ENCODE results near the gene ITGB1BP2.
A peak's percentile ranks its signal among the peaks of the same experiment; 100 is the strongest.
"Not testable (repeated sequence)": the region's sequence is repeated elsewhere in the genome, so short reads cannot be mapped to it uniquely, and the experiment has no call there.

Gene ITGB1BP2

DNA sequence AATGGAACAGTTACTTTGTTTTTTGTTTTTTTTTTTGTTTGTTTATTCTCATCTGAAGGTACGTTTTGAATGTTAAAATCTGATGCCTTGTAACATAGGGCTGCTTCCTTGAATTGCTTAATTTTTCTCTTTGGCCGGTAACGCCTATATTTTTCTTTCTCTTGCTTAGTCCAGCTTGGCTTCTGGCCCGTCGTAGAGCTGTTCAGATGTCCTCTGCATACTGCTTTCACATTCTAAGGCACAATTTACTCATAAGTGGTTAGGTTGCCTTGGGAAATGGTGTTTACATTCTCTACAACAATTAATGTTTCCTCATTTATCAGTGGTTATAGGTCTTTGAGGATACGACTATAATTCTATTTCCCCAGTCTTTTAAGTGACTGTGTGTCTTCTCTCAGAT is 10.2 kb upstream of the ITGB1BP2 start:
- Mint-ChIP-seq H3K27ac (peak overlapping the region; percentile 27 to 46), H3K4me3 (no peak overlapping the region), H3K27me3 (no peaks in the 10 kb centered on the region), H3K4me1 (peaks cover 5% of the 10 kb centered on the region), H3K9me3 (no peaks in the 10 kb centered on the region)
- DNase-seq (no peak), ATAC-seq (no peak)

DNA sequence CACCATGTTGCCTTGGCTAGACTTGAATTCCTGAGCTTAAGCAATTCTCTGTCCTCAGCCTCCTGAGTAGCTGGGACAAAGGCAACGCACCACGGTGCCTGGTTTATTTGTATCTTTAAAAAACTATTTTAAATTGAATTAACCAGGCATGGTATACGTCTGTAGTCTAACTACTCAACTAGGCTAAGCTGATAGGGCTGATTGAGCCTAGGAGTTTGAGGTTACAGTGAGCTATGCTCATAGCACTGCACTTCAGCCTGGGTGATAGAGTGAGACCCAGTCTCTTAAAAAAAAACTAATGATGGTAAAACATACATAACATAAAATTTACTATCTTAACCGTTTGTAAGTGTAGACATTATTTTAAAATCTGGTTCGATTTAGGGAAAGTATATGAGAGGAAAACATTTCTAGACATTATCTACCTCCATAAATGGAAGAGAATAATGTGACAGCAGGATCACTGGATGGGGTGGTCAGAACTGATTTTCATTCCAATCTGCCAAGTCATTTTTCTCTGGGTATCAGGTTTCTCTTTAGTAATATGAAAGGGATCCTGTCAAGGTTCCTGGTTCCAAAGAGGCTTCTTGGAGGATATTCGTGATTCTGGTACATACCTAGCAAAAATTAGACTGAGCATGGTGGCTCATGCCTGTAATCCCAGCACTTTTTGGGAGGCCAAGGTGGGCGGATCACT is 8.7 kb upstream of the ITGB1BP2 start:
- Mint-ChIP-seq H3K27ac (peak overlapping the region in 1 of 2 donors; percentile 48), H3K27me3 (no peaks in the 10 kb centered on the region)

DNA sequence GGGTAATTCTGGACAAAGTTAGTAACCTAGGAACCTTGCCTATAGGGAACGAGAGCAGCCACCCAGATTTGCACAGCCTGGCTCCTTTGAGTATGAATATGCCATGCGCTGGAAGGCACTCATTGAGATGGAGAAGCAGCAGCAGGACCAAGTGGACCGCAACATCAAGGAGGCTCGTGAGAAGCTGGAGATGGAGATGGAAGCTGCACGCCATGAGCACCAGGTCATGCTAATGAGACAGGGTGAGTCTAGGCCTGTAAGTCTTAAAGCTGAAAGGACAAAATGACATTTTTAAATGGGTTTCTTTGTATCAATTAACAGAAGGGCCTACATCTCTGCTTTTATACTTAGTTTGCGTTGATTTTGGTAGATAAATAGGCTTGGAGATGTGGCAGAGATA is 4.7 kb upstream of the ITGB1BP2 start:
- Mint-ChIP-seq H3K27ac (no peak overlapping the region), H3K4me1 (peaks cover 16% of the 10 kb centered on the region), H3K9me3 (no peaks in the 10 kb centered on the region), H3K4me3 (no peak overlapping the region), H3K27me3 (no peaks in the 10 kb centered on the region)
- no peak for ATAC-seq
- DNase-seq, result no peak

More for the DNA sequence above, 8.7 kb upstream of the ITGB1BP2 start:
- Mint-ChIP-seq H3K9me3 (no peaks in the 10 kb centered on the region), H3K4me3 (no peak overlapping the region), H3K4me1 (peaks cover 5% of the 10 kb centered on the region)
- ATAC-seq (no peak), DNase-seq (no peak)

DNA sequence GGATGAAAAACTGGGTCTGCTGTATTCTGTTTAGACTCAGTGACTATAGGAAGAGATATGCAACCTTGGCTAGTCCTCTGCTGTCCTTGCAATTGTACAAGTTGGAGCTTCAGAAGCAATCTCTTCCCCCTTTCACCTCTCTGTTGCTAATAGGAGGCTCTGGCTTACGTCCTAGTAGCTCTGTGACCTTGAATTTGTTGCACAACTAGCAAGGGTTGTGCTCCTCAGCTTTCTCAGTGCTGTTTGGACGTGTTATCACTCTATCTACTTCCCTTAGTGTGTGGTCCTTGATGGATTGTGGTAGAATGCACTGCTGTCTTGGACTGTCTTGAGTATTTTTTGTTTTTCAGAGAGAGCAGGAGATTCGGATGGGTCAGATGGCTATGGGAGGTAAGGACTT is 3.4 kb upstream of the ITGB1BP2 start:
- no peak for DNase-seq
- H3K27ac Mint-ChIP-seq, result no peak overlapping the region

DNA sequence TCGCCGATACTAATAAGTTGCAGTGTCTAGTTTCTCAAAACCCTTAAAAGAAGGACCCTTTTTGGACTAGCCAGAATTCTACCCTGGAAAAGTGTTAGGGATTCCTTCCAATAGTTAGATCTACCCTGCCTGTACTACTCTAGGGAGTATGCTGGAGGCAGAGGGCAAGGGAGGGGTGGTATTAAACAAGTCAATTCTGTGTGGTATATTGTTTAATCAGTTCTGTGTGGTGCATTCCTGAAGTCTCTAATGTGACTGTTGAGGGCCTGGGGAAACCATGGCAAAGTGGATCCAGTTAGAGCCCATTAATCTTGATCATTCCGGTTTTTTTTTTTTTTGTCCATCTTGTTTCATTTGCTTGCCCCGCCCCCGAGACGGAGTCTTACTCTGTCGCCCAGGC is 1.5 kb upstream of the ITGB1BP2 start:
- not testable (repeated sequence) for H3K27me3 Mint-ChIP-seq
- H3K4me1 Mint-ChIP-seq, result peaks cover 29% of the 10 kb centered on the region

More for the DNA sequence above, 3.4 kb upstream of the ITGB1BP2 start:
- no peak for ATAC-seq
- H3K9me3 Mint-ChIP-seq, result no peaks in the 10 kb centered on the region
- no peak overlapping the region for H3K4me3 Mint-ChIP-seq
- no peaks in the 10 kb centered on the region for H3K27me3 Mint-ChIP-seq
- peaks cover 29% of the 10 kb centered on the region for H3K4me1 Mint-ChIP-seq

DNA sequence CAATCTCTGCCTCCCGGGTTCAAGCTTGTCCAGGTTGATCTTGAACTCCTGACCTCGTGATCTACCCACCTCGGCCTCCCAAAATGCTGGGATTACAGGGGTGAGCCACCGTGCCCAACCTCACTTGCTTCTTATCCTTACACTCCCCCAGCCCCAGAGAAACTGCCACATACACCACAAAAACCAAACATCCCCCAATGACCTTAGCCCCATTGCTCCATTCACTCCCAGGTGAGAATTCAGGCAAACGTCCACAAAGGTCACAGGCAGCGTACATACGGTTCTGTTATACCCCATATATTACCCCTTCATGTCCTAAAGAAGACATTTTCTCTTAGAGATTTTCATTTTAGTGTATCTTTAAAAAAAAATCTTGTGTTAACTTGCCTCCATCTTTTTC is 1.1 kb upstream of the ITGB1BP2 start:
- H3K27ac Mint-ChIP-seq, DNase-seq, ATAC-seq, H3K9me3 Mint-ChIP-seq, H3K4me3 Mint-ChIP-seq, H3K27me3 Mint-ChIP-seq: not testable (repeated sequence)
- peaks cover 29% of the 10 kb centered on the region for H3K4me1 Mint-ChIP-seq

More for the DNA sequence above, 1.5 kb upstream of the ITGB1BP2 start:
- not testable (repeated sequence) for ATAC-seq, DNase-seq, H3K4me3 Mint-ChIP-seq, H3K9me3 Mint-ChIP-seq, H3K27ac Mint-ChIP-seq

DNA sequence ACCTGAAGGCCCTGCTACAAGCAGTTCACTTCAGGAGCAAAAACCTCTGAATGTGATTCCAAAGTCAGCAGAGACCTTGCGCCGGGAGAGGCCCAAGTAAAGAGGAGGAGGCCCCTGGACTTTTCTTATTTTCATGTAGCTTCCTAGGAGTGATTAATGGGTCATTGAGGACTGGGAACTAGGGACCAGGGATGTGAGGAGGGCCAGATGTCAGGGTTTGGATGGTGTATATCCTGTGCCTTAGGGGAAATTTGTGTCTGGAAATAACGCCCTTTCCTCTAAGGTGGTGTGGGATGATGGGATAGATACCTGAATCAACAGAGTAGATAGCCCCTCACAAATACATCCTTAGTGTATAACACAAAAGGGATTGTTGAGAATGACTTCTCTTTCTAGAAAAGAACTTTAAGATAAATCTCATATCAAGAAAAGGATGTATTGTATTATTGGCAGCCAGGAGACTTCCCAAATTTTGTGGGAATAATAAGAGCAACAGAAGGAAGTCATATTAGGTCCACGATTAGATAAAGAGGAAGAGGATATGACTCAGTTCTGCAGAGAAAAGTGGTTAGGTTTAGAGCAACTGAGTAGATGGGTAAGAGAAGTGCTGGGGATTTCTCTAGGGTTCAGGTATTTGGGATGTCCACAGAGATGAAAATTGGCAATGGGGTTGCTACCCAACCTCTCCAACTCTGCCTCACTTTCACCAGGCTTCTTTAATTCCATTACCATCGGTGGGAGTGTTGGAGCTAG is 1.1 kb downstream of the ITGB1BP2 start:
- no peaks in the 10 kb centered on the region for H3K27me3 Mint-ChIP-seq
- ATAC-seq, result peak; percentile 75
- H3K4me1 Mint-ChIP-seq, result peaks cover 29% of the 10 kb centered on the region
- no peak overlapping the region for H3K4me3 Mint-ChIP-seq
- no peak for DNase-seq
- H3K27ac Mint-ChIP-seq, result no peak overlapping the region
- H3K9me3 Mint-ChIP-seq, result no peaks in the 10 kb centered on the region

DNA sequence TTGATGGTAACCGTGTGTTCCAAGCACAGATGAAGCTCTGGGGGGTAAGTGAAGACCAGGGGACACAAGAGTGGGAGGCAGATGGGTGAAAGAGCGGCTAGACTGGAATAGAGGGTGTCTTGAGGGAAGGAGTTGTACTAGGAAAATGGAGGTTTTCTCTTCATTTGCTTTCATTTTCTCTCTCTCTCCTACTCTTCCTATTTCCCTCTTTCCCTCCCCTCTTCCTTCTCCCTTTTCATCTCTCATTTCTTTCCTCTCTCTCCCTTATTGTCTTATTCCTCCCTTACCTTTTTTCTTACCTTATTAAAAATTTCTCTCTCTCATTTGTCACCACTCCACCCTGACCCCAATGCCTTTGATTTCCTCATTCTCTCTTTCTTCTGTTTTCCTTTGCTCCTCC is 3.0 kb downstream of the ITGB1BP2 start:
- Mint-ChIP-seq H3K27me3 (no peaks in the 10 kb centered on the region), H3K27ac (peak overlapping the region in 1 of 2 donors; percentile 86), H3K4me1 (peaks cover 29% of the 10 kb centered on the region), H3K9me3 (no peaks in the 10 kb centered on the region), H3K4me3 (no peak overlapping the region)
- DNase-seq (no peak), ATAC-seq (no peak)

DNA sequence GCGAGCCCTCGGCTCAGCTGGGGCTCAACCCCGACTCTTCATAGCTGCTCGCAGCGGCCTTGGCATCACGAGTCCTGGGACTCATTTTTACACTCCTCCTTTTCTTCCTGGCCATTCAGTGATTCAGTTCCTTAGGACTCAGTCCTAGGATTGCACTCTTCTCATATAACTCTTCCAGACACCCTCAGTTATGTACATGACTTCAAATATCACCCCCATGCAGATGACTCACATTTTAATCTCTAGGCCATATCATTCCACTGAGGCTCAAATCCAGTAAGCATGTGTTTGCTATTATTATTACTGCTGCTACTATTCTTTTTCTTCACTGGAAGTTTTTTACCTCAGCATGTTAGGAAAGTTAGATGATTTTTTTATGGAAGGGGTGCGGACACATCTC is 14.4 kb downstream of the ITGB1BP2 start:
- no peak overlapping the region for H3K27ac Mint-ChIP-seq
- no peak for ATAC-seq
- no peak overlapping the region for H3K4me3 Mint-ChIP-seq
- H3K9me3 Mint-ChIP-seq, result no peaks in the 10 kb centered on the region
- DNase-seq, result no peak
- H3K27me3 Mint-ChIP-seq, result no peaks in the 10 kb centered on the region
- H3K4me1 Mint-ChIP-seq, result no peaks in the 10 kb centered on the region

DNA sequence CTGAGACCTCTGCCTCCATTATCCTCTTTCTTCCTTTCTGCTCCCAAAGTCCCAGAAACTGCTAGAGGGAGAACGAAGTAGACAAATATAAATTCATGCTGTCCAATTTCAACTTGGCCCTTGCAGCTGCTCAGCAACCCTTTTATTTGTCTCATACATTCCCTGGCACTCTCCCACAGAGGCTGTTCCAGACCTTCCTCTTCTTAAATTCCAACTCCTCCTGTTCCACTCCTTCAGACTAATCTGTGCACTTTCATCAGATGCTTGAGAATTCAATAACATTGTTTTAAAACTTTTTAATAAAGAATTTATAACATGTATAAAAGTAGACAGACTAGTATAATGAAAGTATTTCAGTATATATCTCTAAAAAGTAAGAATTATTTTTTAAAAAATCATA is 15.4 kb downstream of the ITGB1BP2 start:
- H3K4me1 Mint-ChIP-seq, DNase-seq, H3K27ac Mint-ChIP-seq, H3K9me3 Mint-ChIP-seq, H3K27me3 Mint-ChIP-seq, ATAC-seq, H3K4me3 Mint-ChIP-seq: not testable (repeated sequence)

DNA sequence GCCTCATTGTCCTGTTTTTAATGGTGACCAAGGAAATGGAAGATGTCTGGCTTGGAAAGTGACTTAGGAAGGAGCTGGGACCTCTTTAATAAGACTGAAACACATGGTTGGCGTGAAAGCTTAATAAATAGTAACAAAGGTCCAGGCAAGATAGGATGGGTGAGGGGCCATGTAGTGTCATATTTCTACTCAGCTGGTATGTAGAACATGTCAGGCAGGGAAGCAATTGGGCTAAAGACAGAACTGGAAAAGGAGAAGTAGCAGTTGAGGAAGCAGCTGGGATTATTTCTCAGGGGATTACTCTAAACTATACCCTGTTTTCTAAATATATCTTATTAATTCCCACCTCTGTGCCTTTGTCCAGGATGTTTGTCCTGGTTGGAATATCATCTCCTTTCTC is 18.6 kb downstream of the ITGB1BP2 start:
- Mint-ChIP-seq H3K27me3 (no peaks in the 10 kb centered on the region), H3K4me1 (no peaks in the 10 kb centered on the region), H3K27ac (no peak overlapping the region), H3K9me3 (no peaks in the 10 kb centered on the region), H3K4me3 (no peak overlapping the region)
- DNase-seq (no peak), ATAC-seq (no peak)

DNA sequence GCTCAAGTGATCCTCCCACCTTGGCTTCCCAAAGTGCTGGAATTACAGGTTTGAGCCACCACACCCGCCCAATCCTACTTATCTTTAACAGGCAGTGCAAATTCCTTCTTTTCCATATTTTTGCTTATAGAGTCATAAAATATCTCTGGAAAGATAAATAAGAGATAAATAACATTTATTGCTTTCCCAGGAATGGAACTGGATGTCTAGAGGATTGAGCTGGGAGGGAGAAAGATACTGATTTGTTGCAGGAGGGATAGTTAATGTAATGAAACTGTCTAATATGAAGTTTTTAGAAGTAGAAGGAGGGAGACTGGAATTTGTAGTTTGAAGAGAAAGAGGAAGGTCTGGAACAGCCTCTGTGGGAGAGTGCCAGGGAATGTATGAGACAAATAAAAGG is 20.2 kb downstream of the ITGB1BP2 start:
- Mint-ChIP-seq H3K27ac (peak overlapping the region in 1 of 2 donors; percentile 12), H3K4me1 (no peaks in the 10 kb centered on the region), H3K27me3 (no peaks in the 10 kb centered on the region), H3K9me3 (peaks cover 0 to 2% of the 10 kb centered on the region in 2 donors), H3K4me3 (no peak overlapping the region)
- DNase-seq (no peak), ATAC-seq (no peak)

DNA sequence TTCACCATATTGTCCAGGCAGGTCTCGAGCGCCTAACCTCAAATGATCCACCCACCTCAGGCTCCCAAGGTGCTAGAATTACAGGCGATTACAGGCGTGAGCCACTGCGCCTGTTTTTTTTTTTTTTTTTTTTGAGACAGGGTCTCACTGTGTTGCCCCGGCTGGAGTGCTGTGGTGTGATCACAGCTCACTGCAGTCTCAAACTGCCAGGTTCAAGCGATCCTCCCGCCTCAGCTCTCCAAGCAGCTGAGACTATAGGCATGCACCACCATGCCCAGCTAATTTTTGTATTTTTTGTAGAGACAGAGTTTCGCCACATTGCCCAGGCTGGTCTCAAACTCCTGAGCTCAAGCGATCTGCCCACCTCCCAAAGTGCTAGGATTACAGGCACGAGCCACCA is 22.9 kb downstream of the ITGB1BP2 start:
- ATAC-seq, DNase-seq, H3K4me1 Mint-ChIP-seq, H3K4me3 Mint-ChIP-seq, H3K27me3 Mint-ChIP-seq, H3K9me3 Mint-ChIP-seq, H3K27ac Mint-ChIP-seq: not testable (repeated sequence)

DNA sequence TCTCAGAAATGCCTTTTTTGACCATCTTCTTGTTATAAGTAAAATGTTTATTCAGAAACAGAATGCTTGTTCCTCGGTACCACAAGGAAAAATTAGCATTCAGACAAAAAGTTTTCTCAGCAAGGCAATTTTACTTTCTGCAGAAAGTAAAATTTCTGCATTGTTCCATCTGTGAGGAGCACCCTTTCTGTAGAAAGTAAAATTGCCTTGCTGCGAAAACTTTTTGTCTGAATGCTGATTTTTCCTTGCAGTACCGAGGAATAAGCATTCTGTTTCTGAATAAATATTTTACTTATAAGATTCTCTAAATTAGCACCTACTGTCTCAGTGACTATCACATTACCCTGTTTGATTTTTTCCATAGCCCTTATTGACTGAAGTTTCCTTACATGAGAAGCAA is 24.8 kb downstream of the ITGB1BP2 start:
- Mint-ChIP-seq H3K9me3 (peaks cover 0 to 8% of the 10 kb centered on the region in 2 donors), H3K4me1 (no peaks in the 10 kb centered on the region), H3K4me3 (no peak overlapping the region), H3K27me3 (no peaks in the 10 kb centered on the region), H3K27ac (no peak overlapping the region)
- ATAC-seq (no peak), DNase-seq (no peak)

DNA sequence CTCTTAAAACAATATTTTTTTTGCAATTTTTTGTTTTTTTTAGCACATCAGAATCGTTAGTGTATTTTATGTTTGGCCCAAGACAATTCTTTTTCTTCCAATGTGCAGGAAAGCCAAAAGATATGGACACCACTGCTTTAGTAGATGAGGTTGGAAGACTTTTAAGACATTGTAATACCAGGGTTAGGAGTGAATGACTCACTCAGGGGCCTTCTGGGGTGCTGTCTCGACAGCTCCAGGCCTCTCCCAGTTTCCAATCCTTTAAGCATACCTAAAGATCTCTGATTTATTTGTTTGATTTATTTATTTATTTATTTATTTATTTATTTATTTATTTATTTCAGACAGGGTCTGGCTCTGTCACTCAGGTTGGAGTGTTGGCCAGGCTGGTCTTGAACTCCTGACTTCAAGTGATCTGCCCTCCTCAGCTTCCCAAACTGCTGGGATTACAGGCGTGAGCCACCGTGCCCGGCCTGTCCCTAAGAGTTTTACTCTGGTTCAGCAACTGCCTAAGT is 47.7 kb downstream of the ITGB1BP2 start:
- H3K4me1 Mint-ChIP-seq, ATAC-seq, DNase-seq, H3K4me3 Mint-ChIP-seq, H3K9me3 Mint-ChIP-seq, H3K27ac Mint-ChIP-seq, H3K27me3 Mint-ChIP-seq: not testable (repeated sequence)

DNA sequence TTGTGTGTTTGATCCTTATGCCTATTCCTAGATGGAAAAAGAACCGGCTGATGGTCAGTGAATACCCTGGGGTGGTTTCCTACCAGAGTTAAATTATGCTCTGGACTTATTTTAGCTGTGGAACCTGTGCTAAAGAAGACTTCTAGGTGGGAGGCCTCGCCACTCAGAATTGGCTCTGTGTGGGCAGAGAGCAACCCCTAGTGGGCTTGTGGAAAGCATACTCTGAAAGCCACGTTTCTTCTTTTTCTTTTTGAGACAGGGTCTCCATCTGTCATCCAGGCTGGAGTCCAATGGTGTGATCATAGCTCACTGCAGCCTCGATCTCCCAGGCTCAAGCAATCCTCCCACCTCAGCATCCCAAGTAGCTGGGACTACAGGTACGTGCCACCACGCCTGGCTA is 48.3 kb downstream of the ITGB1BP2 start:
- H3K4me1 Mint-ChIP-seq, DNase-seq, H3K27me3 Mint-ChIP-seq, ATAC-seq, H3K27ac Mint-ChIP-seq, H3K4me3 Mint-ChIP-seq, H3K9me3 Mint-ChIP-seq: not testable (repeated sequence)
